T-helper 1 cell (primary cell): ENCODE measurements around the gene CNNM3.
"Not testable (repeated sequence)": the region's sequence is repeated elsewhere in the genome, so short reads cannot be mapped to it uniquely, and the experiment has no call there.

ENCODE experiments used
- DNase-seq, 5 donors: peaks; one replicate each; pipeline ENCODE4 v3.0.0-alpha.2; 2012 to 2020
- total RNA-seq, 4 donors: gene quantifications; one replicate each; lab custom pipeline; 2026; lab: John Stamatoyannopoulos, UW

The CNNM3 gene
- total RNA-seq = 46.7 to 58.1 (median 51.7) reads per million in 4 donors

- peak; percentile 89 to 95 (median 93) for DNase-seq
These were observed at the start of gene CNNM3 for GRCh38 chr2:96816127-96816835. CNNM3 (plus strand) TSS chr2:96816268; CDS start chr2:96816278, 10 bp downstream.

DNA sequence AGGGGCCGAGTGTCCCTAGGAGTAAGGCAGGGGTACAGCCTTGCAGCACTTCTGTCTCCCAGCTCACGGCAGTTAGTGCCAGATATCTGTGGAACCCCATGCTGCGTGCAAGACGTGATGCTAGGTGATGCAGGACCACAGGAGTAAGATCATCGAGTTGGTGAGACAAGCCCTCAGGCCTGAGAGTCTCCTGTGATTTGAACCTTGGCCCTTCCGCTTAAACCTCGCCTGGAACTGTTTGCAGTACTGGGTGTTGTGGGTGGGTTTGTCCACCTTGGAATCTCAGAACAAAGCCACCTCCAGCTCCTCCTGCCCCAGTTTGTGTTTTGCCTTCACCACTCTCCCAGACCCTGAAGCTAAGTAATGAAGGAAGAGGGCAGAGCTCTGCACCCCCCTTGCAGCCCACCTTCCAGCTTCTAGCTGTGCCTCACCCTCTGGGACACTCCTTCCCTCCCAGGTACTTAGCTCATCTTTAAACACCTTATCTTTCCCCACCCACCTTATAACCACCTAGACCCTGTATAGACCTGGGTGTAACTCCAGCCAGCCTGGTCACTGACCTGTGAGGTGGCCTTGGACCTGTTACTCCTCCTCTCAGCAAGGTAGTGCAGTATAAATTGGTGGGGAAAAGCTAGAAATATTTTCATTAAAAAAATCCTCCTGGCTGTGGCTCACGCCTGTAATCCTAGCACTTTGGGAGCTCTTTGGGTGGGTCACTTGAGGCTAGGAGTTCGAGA lies 48.8 kb upstream of the CNNM3 start:
- no peak for DNase-seq

DNA sequence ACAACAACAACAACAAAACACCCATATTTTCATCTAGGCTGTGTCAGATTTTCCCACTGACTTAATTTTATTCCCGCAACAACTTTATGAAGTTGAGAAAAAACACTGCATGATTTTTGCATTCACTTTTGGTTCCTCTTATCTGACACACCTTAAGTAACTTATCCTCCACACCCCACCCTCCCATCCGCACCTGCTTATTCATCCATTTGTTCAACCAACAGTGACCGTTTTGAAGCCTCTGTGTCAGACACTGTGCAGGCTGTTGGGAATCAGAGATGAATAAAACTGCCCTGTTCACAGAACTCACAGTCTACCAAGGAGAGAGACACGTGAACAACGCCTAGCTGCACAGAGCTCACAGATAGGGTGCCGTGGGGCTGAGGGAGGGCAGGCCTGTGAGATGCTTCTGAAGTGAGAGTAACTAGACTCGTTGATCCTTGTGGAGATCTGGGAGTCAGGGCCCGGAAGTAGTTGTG lies 47.9 kb upstream of the CNNM3 start:
- no peak for DNase-seq

GRCh38 chr2:96769814-96770213 lies 46.3 kb upstream of the CNNM3 start:
- no peak for DNase-seq

DNA sequence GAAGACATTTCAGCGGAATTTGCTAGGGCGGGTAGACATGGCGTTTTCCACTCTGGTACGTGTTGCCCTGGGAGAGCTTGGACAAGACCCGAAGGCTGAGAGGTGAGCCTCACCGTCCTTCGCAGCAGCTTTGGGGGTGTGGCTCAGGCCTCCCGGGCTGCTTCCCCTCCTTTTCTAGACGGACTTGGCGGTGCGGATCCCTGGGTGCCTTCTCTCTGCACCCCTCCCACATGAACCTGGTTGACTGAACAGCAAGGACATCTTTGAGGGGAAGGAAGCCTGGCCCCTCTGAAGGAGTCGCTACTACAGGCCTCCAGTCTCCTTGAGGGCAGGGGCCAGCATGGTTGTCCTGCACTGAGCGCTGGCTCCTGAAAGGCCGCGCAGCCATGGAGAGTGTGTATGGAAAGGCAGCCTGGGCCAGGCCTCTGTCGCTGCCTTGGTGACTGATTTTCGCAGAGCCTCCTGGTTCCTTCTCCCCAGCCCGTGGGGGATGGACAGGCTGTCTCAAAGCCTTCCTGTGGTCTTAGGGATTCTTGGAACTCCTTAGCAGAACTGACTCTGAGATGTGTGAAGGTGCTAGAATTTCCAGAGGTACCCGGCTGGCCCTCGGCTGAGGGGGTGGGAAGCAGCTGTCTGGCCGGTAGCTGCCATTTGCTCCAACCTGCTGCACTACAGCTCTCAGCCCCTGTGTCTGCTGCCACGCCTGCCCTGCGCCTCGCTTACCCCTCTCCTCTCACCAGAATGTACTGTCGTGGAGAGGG lies 45.4 kb upstream of the CNNM3 start:
- no peak for DNase-seq

DNA sequence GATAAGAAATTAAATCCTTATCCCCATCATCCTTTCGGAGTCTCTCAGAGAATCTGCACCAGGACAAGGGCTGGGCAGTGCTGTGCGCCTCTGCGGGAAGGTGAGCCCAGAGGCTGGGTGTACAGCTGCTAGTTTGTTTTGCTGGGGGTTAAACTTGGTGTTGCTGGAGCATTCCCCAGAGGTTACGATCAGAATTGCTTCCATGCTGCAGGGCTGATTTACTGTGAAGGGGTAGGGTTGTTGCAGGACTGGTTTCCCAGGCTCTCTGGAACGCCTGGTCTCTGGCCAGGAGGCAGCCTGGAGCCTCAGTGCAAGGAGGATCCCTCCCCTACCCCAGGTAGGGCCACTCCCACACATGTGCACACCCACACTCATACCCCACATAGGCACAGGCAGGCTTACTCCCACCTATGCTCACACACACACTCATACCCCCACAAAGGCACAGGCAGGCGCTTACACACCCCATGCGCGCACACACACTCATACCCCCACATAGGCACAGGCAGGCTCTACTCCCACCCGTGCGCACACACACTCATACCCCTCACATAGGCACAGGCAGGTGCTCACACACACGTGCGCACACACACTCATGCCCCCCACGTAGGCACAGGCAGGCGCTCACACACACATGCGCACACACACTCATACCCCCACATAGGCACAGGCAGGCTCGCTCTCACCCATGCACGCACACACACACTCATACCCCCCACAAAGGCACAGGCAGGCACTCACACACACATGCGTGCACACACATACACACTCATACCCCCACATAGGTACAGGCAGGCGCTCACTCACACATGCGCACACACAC lies 44.1 kb upstream of the CNNM3 start:
- DNase-seq = no peak

GRCh38 chr2:96772903-96773671 lies 43.0 kb upstream of the CNNM3 start:
- DNase-seq = no peak

DNA sequence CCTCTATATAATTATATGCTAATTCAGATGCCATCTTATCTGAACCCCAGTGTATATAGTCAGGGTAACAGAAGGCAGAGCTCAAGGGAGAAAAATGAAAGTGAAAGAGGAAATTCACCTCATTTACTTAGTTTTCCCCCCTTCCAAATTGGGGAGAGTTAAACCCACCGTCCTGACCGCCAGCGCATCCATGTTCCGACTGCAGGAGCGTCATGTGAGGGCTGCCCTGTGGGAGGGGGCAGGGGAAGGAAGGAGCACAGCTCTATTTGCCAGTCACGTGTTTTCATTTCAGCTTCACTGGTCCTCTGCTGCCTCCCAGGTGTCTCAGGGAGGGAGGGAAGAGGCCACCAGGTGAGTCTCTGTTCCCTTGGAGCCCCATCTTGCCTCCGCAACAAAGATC lies 42.1 kb upstream of the CNNM3 start:
- DNase-seq = peak in 4 of 5 donors; percentile 35 to 43 (median 40)

- DNase-seq = no peak
These were observed 40.9 kb upstream of the CNNM3 start for GRCh38 chr2:96775160-96775559.

DNA sequence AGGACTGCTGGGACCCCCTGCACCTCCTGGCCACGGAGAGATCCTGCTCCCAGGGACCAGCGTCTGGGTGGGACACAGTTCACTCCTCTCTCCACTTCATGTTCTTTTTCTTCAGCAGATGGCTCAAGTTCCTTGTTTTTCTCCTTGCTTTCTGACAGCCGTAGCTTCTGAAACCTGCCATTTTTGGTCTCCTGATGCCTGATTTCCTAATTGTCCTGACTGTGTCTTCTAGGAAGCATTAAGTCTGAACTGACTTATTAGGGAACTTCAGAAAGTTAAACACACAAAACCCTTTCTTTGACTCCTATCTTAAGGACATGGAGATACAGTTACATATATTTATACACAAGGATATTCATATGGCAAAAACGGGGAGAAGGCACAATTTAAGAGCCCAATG lies 32.7 kb upstream of the CNNM3 start:
- no peak for DNase-seq

DNA sequence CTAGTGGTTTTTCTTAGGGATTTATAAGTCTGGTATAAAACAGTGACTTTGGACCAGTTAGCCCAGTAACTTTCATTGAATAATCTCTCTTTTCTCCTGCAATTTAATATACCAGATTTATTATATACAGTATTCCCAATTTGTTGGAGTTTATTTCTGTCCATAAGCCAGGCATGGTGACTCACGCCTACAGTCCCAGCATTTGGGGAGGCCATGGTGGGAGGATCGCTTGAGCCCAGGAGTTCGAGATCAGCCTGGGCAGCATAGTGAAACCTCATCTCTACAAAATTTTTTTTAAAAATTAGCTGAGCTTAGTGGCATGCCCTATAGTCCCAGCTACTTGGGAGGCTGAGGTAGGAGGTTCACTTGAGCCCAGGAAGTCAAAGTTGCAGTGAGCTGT lies 28.7 kb upstream of the CNNM3 start:
- DNase-seq = no peak

GRCh38 chr2:96788442-96789244 lies 27.4 kb upstream of the CNNM3 start:
- no peak for DNase-seq

DNA sequence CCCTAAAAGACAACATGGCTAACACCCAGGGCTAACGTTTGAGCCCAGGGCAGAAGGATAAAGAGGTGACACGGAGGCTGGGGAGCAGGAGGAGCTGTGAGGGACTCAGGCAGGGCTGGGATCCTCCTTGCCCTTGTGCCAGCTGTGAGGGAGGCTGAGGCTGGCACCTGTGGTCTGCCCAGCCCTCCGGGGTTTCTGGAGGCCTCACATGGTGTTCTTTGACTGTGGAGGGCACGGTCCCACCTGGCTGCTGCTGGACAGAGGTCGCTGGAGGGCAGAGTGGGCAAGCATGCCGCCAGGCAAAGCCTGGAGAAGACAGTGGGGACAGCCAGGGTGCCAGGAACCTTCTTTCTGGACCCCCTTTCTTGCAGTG lies 26.8 kb upstream of the CNNM3 start:
- no peak for DNase-seq

GRCh38 chr2:96792772-96793749 lies 23.0 kb upstream of the CNNM3 start:
- DNase-seq = no peak

DNA sequence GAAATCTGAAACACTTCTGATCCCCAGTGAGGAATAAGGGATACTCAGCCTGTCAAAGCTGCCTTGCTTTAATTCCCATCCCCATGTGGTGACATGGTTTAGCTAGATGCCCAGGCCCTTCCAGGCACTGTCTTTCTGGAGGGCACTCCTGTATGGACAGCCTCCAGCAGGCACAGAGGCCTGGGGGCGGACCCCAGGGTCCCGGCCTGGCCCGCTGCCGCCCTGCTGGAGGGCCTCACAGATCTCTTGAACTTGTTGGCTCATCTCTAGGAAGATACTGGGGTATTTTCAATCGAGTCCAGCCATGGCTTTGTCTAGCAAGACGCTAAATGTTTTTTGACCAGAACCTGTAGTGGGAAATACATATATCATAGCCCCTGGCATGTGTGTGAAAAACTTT lies 21.0 kb upstream of the CNNM3 start:
- DNase-seq = no peak

DNA sequence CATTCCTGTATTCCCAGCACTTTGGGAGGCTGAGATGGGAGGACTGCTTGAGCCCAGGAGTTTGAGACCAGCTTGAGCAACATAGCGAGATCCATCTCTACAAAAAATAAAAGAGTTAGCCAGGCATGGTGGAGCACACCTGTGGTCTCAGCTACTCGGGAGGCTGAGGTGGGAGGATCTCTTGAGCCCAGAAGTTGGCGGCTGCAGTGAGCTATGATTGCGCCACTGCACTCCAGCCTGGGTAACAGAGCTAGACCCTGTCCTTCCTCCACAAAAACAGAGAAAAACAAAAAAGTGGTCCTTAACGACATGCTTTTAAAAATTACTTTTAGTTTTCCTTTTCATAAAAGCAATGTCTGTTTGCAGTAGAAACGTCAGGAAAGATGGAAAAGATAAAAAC lies 19.6 kb upstream of the CNNM3 start:
- not testable (repeated sequence) for DNase-seq

DNA sequence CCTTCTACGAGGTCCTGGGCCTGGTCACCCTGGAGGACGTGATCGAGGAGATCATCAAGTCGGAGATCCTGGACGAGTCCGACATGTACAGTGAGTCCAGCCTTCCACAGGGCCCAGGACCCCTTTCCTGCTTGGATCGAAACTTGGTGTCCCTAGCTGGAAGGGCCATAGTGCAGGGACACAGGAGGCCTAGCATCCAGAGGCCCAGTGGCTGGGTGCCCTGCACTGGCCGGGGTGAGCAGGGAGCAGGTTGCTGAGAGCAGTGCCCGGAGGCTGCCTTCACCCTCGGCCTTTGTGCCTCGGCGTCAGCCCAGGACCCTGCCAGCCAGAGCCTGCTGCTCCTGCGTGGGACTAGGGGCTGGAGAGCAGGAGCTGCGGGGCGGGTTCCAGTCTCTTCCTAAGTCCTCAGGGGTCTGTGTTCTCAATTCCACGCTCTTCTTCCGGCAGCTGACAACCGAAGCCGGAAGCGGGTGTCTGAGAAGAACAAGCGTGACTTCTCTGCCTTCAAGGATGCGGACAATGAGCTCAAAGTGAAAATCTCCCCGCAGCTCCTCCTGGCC lies 18.9 kb upstream of the CNNM3 start:
- DNase-seq = no peak

DNA sequence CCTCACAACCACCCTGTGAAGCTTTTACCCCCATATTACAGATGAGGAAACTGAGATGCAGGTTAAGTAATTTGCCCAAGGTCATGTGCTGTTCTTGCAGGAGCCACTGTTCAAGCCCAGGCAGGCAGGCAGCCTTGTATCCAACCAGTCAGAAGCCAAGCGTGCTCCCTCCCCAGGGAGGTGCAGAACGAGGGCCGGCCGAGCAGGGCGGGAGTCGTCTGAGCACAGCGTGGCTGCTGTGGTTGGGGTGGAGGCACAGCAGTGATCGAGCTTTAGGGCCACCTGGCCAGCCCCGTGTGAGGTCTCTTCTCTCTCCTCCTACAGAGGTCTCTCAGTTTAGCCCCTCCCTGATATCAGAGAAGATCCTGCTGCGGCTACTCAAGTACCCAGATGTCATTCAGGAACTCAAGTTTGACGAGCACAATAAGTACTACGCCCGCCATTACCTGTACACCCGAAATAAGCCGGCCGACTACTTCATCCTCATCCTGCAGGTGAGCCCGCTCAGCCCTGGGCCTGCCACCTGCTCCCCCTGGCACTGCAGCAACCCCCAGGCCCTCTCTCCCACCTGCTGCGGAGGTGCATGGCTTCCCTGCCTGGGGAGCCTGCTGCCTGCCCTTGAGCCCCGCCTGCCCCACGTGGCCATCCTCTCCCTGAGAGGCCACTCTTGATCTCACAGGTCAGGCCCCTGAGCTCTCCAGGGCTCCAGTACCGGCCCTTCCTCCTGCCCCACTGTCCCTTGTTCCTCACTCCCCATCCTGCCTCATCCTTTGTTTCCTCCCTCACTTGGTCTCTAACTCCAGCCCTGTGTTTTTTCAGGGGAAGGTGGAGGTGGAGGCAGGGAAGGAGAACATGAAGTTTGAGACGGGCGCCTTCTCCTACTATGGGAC lies 17.1 kb upstream of the CNNM3 start:
- DNase-seq = no peak
